IPS DF 19.7 (cell line): ENCODE measurements around the gene FAM186B.
A peak's percentile ranks its signal among the peaks of the same experiment; 100 is the strongest.

ENCODE experiments used
- DNase-seq: peaks from one replicate; pipeline ENCODE4 v3.0.0-alpha.2; 2013; ENCODE audit warnings: low read depth, low spot score

FAM186B gene

GRCh38 chr12:49567611-49568441 lies 37.6 kb downstream of the FAM186B start, which contains the start of gene MCRS1:
TSS of gene MCRS1 (minus strand) at chr12:49568142. CDS start at chr12:49566731, 1,411 bp downstream.
- DNase-seq, result peak; percentile 75

GRCh38 chr12:49567302-49567610 lies 38.2 kb downstream of the FAM186B start:
- DNase-seq, result no peak

GRCh38 chr12:49566361-49566760 lies 39.1 kb downstream of the FAM186B start:
- DNase-seq, result no peak

- no peak for DNase-seq
These were observed 39.8 kb downstream of the FAM186B start for GRCh38 chr12:49565406-49566265.

- no peak for DNase-seq
These were observed 40.6 kb downstream of the FAM186B start for GRCh38 chr12:49564686-49565405.

- DNase-seq, result no peak
These were observed 41.3 kb downstream of the FAM186B start for GRCh38 chr12:49563951-49564685.

- DNase-seq, result no peak
These were observed 42.6 kb downstream of the FAM186B start for GRCh38 chr12:49562831-49563230.

- no peak for DNase-seq
These were observed 43.2 kb downstream of the FAM186B start for GRCh38 chr12:49562233-49562632.

- DNase-seq, result no peak
These were observed 44.7 kb downstream of the FAM186B start for GRCh38 chr12:49560695-49561094.

GRCh38 chr12:49559011-49559675 lies 46.3 kb downstream of the FAM186B start:
- DNase-seq, result no peak

- no peak for DNase-seq
These were observed 46.9 kb downstream of the FAM186B start for GRCh38 chr12:49558526-49558925.

GRCh38 chr12:49557917-49558215 lies 47.6 kb downstream of the FAM186B start:
- no peak for DNase-seq

- no peak for DNase-seq
These were observed 48.1 kb downstream of the FAM186B start for GRCh38 chr12:49557187-49557916.

GRCh38 chr12:49556391-49557186 lies 48.9 kb downstream of the FAM186B start:
- DNase-seq, result no peak

- no peak for DNase-seq
These were observed 49.6 kb downstream of the FAM186B start for GRCh38 chr12:49555631-49556390.

GRCh38 chr12:49554266-49554665 lies 51.2 kb downstream of the FAM186B start:
- DNase-seq, result no peak

GRCh38 chr12:49553512-49554088 lies 51.8 kb downstream of the FAM186B start:
- DNase-seq, result no peak

- DNase-seq, result no peak
These were observed 52.5 kb downstream of the FAM186B start for GRCh38 chr12:49552899-49553298.
